ENCODE results near the gene RAB3D. TPM values are rescaled to one million over a fixed set of nuclear protein-coding genes. Genes with fewer than 3 reads are reported as not detected.

RAB3D gene
- total RNA-seq, 1 experiment from 2014 or later, result 29.4 TPM

- no peak overlapping the region for H4K8ac ChIP-seq (replicated peaks; ENCODE audit: insufficient read length, low read depth, low read length)
- no peak overlapping the region for H2AK5ac ChIP-seq (ENCODE audit: insufficient read length, low read length)
- H2BK15ac ChIP-seq (ENCODE audit: low read depth, low read length), result no peak overlapping the region
- no peaks in the 10 kb centered on the region for H3K79me2 ChIP-seq (ENCODE audit: insufficient read depth, low read length)
- Mint-ChIP-seq H3K27ac (no peak overlapping the region), H3K4me1 (peaks cover 0 to 3% of the 10 kb centered on the region in 2 experiments; a peak in 1 of 4 replicates), H3K9me3 (0 out of 5 replicates have a peak, but pooled peaks cover 0 to 2% of the 10 kb centered on the region in 2 experiments), H3K36me3 (ENCODE audit: insufficient read depth in 1 of 3, low read depth in 3 of 3) (no peaks in the 10 kb centered on the region), H3K27me3 (ENCODE audit: low read depth) (peaks cover 4% of the 10 kb centered on the region), H3K4me3 (no peak overlapping the region; a peak in 1 of 5 replicates)
- H3K23me2 ChIP-seq (ENCODE audit: insufficient read length, low read depth, low read length, poor library complexity, severe bottlenecking), result no peaks in the 10 kb centered on the region
- DNase-seq, result no peak
- H3K79me1 ChIP-seq (ENCODE audit: insufficient read depth, low read depth, low read length, poor library complexity, severe bottlenecking), result no peaks in the 10 kb centered on the region
- no peak for TF ChIP-seq CTCF (conservative IDR thresholded peaks at IDR 0.05)
- no peaks in the 10 kb centered on the region for H3K4me1 ChIP-seq (ENCODE audit: insufficient read depth, low read length)
- H3K18ac ChIP-seq (ENCODE audit: insufficient read length, low read depth, low read length), result no peak overlapping the region
- no peak overlapping the region for H2AFZ ChIP-seq (ENCODE audit: low read length)
- no peak overlapping the region for H3K4ac ChIP-seq (ENCODE audit: low read depth, low read length)
- H3K56ac ChIP-seq (ENCODE audit: insufficient read length, low read depth, low read length), result no peak overlapping the region
- no peak overlapping the region for H3K23ac ChIP-seq (ENCODE audit: insufficient read length, low read depth, low read length)
- H3K14ac ChIP-seq (ENCODE audit: insufficient read depth, low read length), result no peak overlapping the region
- no CpG with 5 or more reads among the region's 9 CpGs for WGBS (ENCODE audit: extremely low coverage, insufficient read length, low lambda C conversion rate)
- no peaks in the 10 kb centered on the region for H3K27me3 ChIP-seq (ENCODE audit: insufficient read depth, low read length)
- no peaks in the 10 kb centered on the region for H3K9me3 ChIP-seq (ENCODE audit: control insufficient read depth, low read depth, low read length)
- H4K91ac ChIP-seq (ENCODE audit: insufficient read length, low read depth, low read length), result no peak overlapping the region
- H2BK20ac ChIP-seq (ENCODE audit: low read depth, low read length, poor library complexity, severe bottlenecking), result no peak overlapping the region
- H2BK12ac ChIP-seq (ENCODE audit: insufficient read length, low read depth, low read length), result no peak overlapping the region
- no peak overlapping the region for H3K9ac ChIP-seq (ENCODE audit: extremely low read depth, insufficient read length, low read length)
- no peaks in the 10 kb centered on the region for H4K20me1 ChIP-seq (ENCODE audit: control insufficient read depth, insufficient read depth, insufficient read length)
- no peak overlapping the region for H3K4me2 ChIP-seq (ENCODE audit: insufficient read depth, insufficient read length, low read length)
- no peak overlapping the region for H2BK5ac ChIP-seq (ENCODE audit: insufficient read length, low read length)
- H3T11ph ChIP-seq (ENCODE audit: low read length), result no peak overlapping the region
- H4K5ac ChIP-seq (ENCODE audit: insufficient read length, low read depth, low read length), result no peak overlapping the region
- no peak overlapping the region for H2BK120ac ChIP-seq (ENCODE audit: low read depth, low read length, poor library complexity, severe bottlenecking)
- no peak overlapping the region for H3K27ac ChIP-seq (ENCODE audit: insufficient read length, low read depth, low read length)
These were observed 33.1 kb downstream of the RAB3D start for GRCh38 chr19:11306337-11306736.

Data from H9 (cell line).